Endothelial cell of umbilical vein (primary cell): ENCODE results near the gene ADA. TPM values are rescaled to one million over a fixed set of nuclear protein-coding genes. Genes with fewer than 3 reads are reported as not detected.

Experiments
- BruUV-seq: library from RNA; stranded (reverse); fragments of 400-500 nt; replicated peaks from 2 replicates; lab custom pipeline; 2021; lab: Mats Ljungman, UMichigan
- CTCF ChIA-PET: fragments of 300-600, 350-600 bp; sonication (Branson Sonifier 250); formaldehyde crosslinking; loops from one replicate; lab custom pipeline; 2021; ENCODE audit warnings: antibody characterized with exemption, inconsistent platforms; lab: Charles Lee
- POLR2A ChIA-PET: fragments of 300-600, 350-600 bp; sonication (Branson Sonifier 250); formaldehyde crosslinking; loops from one replicate; lab custom pipeline; 2021; ENCODE audit warnings: antibody characterized with exemption, inconsistent platforms; lab: Charles Lee
- DNase-seq: peaks from one replicate; pipeline ENCODE4 v3.0.0-alpha.2; 2011; ENCODE audit warnings: low read depth, low spot score
- FAIRE-seq: peaks from 2 replicates; lab custom pipeline; 2011; peaks lifted over from hg19 to GRCh38; lab: Jason Lieb, UNC
- H2AFZ ChIP-seq: 2 replicates; pipeline ENCODE4 v1.6.0; 2012; ENCODE audit warnings: low read depth, low read length, control low read depth, inconsistent platforms
- H3K27ac ChIP-seq: 2 replicates; pipeline ENCODE4 v1.5.1; 2011; ENCODE audit warnings: low read depth, mild to moderate bottlenecking, control low read depth, low read length, moderate library complexity; ENCODE audit not compliant: insufficient read depth
- H3K27me3 ChIP-seq, 2 experiments: 2 replicates each; pipeline versions ENCODE4 v1.6.0 to v1.6.1; 2011; ENCODE audit warnings: low read length in 2 of 2, mixed read lengths in 1 of 2; ENCODE audit not compliant: control insufficient read depth in 2 of 2, insufficient read depth in 2 of 2
- H3K36me3 ChIP-seq, 2 experiments: 2 replicates in 1 of 2; 3 replicates in 1 of 2; pipeline ENCODE4 v1.5.1; 2011; ENCODE audit warnings: low read length in 2 of 2, mild to moderate bottlenecking in 1 of 2, moderate library complexity in 1 of 2; ENCODE audit not compliant: control insufficient read depth in 2 of 2, insufficient read depth in 2 of 2; ENCODE audit errors: extremely low read depth in 1 of 2
- H3K4me1 ChIP-seq: 3 replicates; pipeline ENCODE4 v1.5.1; 2011; ENCODE audit warnings: mild to moderate bottlenecking, low read length; ENCODE audit not compliant: control insufficient read depth, insufficient read depth; ENCODE audit errors: extremely low read depth
- H3K4me2 ChIP-seq: 2 replicates; pipeline ENCODE4 v1.6.1; 2011; ENCODE audit warnings: low read length, control low read depth, mixed read lengths; ENCODE audit not compliant: insufficient read depth
- H3K4me3 ChIP-seq, 3 experiments: fragments of 200-600 bp in 1 of 3; sonication (generic), shearing (Covaris generic) in 1 of 3; replicated peaks in 1 of 3; 2 replicates each; pipeline ENCODE4 v1.5.1; 2011 to 2016; ENCODE audit warnings: control low read depth in 3 of 3, low read length in 3 of 3, mild to moderate bottlenecking in 2 of 3, inconsistent platforms in 1 of 3, low read depth in 1 of 3, moderate library complexity in 1 of 3; ENCODE audit not compliant: insufficient read depth in 1 of 3
- H3K79me2 ChIP-seq: 2 replicates; pipeline ENCODE4 v1.6.0; 2012; ENCODE audit warnings: low read length, inconsistent platforms; ENCODE audit not compliant: control insufficient read depth, insufficient read depth
- H3K9ac ChIP-seq: replicated peaks from 2 replicates; pipeline ENCODE3; 2011; ENCODE audit warnings: low read length, control low read depth; ENCODE audit not compliant: insufficient read depth; ENCODE audit errors: extremely low read depth
- H3K9me1 ChIP-seq: replicated peaks from 3 replicates; pipeline ENCODE4 v1.6.0; 2011; ENCODE audit warnings: mild to moderate bottlenecking, low read length; ENCODE audit not compliant: control insufficient read depth, insufficient read depth; ENCODE audit errors: extremely low read depth
- H3K9me3 ChIP-seq: replicated peaks from 2 replicates; pipeline ENCODE4 v1.5.1; 2012; ENCODE audit warnings: low read length, inconsistent platforms; ENCODE audit not compliant: control insufficient read depth, insufficient read depth
- H4K20me1 ChIP-seq: replicated peaks from 2 replicates; pipeline ENCODE3; 2011; ENCODE audit warnings: mild to moderate bottlenecking, low read length; ENCODE audit not compliant: control insufficient read depth, insufficient read depth; ENCODE audit errors: extremely low read depth
- EZH2 ChIP-seq: IDR thresholded peaks from 2 replicates; pipeline ENCODE4 v1.6.1; 2012; ENCODE audit warnings: borderline replicate concordance, low read depth, mild to moderate bottlenecking, moderate library complexity, low read length, inconsistent platforms; ENCODE audit not compliant: severe bottlenecking
- FOS ChIP-seq: IDR thresholded peaks from 2 replicates; pipeline ENCODE4 v1.6.1; 2011; ENCODE audit warnings: mild to moderate bottlenecking, low read length, moderate library complexity, borderline replicate concordance; ENCODE audit not compliant: insufficient read depth
- GATA2 ChIP-seq: IDR thresholded peaks from 2 replicates; pipeline ENCODE4 v1.7.0; 2011; ENCODE audit warnings: low read depth, mild to moderate bottlenecking, moderate library complexity, mixed read lengths, low read length; ENCODE audit not compliant: insufficient read length, insufficient read depth
- JUN ChIP-seq: IDR thresholded peaks from 2 replicates; pipeline ENCODE4 v1.6.1; 2011; ENCODE audit warnings: borderline replicate concordance, low read depth; ENCODE audit not compliant: insufficient read length, insufficient read depth
- MAX ChIP-seq: IDR thresholded peaks from 2 replicates; pipeline ENCODE4 v1.6.1; 2011; ENCODE audit not compliant: insufficient read depth, insufficient read length
- MYC ChIP-seq: IDR thresholded peaks from one replicate; pipeline ENCODE4 v1.6.1; 2011; ENCODE audit warnings: mild to moderate bottlenecking, low read depth, low read length
- POLR2A ChIP-seq: IDR thresholded peaks from 2 replicates; pipeline ENCODE4 v1.6.1; 2012; ENCODE audit warnings: low read depth, mild to moderate bottlenecking, control low read depth, low read length
- POLR2AphosphoS5 ChIP-seq: IDR thresholded peaks from 2 replicates; pipeline ENCODE4 v1.6.1; 2012; ENCODE audit warnings: low read depth, mild to moderate bottlenecking, control low read depth, low read length, moderate library complexity; ENCODE audit not compliant: insufficient read depth
- dilution Hi-C: fragments of 300-500 bp; cut with MboI; formaldehyde crosslinking; loops from one replicate; pipeline ENCODE4 v1.15.0; 2019; ENCODE audit warnings: low sequenced_read_pairs; ENCODE audit not compliant: extremely low pct_ligation_motif_present
- intact Hi-C: fragments of 100-400 bp; cut with micrococcal nuclease; formaldehyde crosslinking; loops from one replicate; pipeline ENCODE4 v1.10.0; 2022
- polyA plus RNA-seq, 4 experiments: library from polyadenylated mRNA; depleted of rRNA in 3 of 4; stranded (reverse) in 3 of 4; unstranded in 1 of 4; fragments of >200 nt; gene quantifications; 2 replicates each; pipeline versions ENCODE4 v1.2.1 to v1.2.3, GENCODE V29; 2011 to 2012; ENCODE audit warnings: missing spikeins in 1 of 4
- total RNA-seq: library from RNA; stranded (reverse); gene quantifications from 2 replicates; pipeline ENCODE4 v1.2.3, GENCODE V29; 2021
- TF ChIP-seq, protein P1 (sequence below), 2 donors: IDR thresholded peaks; 1 replicate in 1 of 2; 2 replicates in 1 of 2; pipeline ENCODE4 v1.5.1; 2011; ENCODE audit warnings: low read length in 2 of 2, mild to moderate bottlenecking in 2 of 2, moderate library complexity in 2 of 2, control low read depth in 1 of 2, inconsistent platforms in 1 of 2, low read depth in 1 of 2; ENCODE audit not compliant: insufficient read depth in 1 of 2; ENCODE audit errors: extremely low read depth in 1 of 2

Gene ADA
- total and polyA plus RNA-seq, 2 donors (not counting 3 experiments of a cell fraction or from before 2014, with no cell fraction given), result 26.3 to 33.1 TPM

DNA sequence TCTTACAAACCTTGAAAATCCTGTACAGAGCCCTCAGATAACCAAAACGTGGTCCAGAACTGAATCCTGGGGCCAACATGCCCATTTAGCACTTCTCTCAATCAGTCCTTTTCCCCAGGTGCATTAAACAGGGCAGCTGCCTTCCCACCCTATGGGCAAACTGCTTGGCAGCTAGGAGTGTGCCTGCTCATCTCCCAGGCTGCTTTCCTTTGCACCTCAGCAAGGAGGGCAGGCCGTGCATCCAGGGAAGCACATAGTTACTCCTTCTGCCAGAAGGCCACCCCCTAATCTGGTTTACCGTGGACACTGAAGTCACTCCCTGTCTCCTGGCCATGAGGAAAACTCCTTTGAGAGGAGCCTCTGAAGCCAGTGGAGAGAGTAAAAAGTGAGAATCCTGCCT lies 59.1 kb downstream of the ADA start:
- Histone ChIP-seq H2AFZ (no peak overlapping the region), H4K20me1 (no peaks in the 10 kb centered on the region), H3K36me3 (peaks cover 15 to 18% of the 10 kb centered on the region in 2 experiments), H3K9me3 (no peaks in the 10 kb centered on the region), H3K27me3 (no peaks in the 10 kb centered on the region), H3K4me2 (no peak overlapping the region), H3K27ac (no peak overlapping the region), H3K4me1 (peaks cover 55% of the 10 kb centered on the region), H3K4me3 (no peak overlapping the region), H3K79me2 (peaks cover 75% of the 10 kb centered on the region), H3K9ac (no peak overlapping the region), H3K9me1 (no peaks in the 10 kb centered on the region)
- DNase-seq (no peak), FAIRE-seq (no peak)
- BruUV-seq, result no TSS peak
- ChIA-PET POLR2A (no interaction called here), CTCF (interaction anchor here (1.6 kb wide), 1 partner anchor 17 kb away, joined by 4 read pairs; no protein-coding TSS in a partner anchor)
- dilution Hi-C loops, result no loop called here
- intact Hi-C loops, result no loop called here
- TF ChIP-seq JUN (no peak), MAX (no peak)

GRCh38 chr20:44590980-44591778 lies 60.3 kb downstream of the ADA start:
- H2AFZ ChIP-seq, result no peak overlapping the region
- H3K79me2 ChIP-seq, result peaks cover 77% of the 10 kb centered on the region
- no peak overlapping the region for H3K9ac ChIP-seq
- no TSS peak for BruUV-seq
- FAIRE-seq (no peak), DNase-seq (no peak)
- no peak overlapping the region for H3K4me3 ChIP-seq
- ChIA-PET CTCF (interaction anchor here (0.8 to 2.4 kb wide), 4 partner anchors 8 to 18 kb away, joined by 3 to 9 read pairs (median 4); no protein-coding TSS in a partner anchor), POLR2A (no interaction called here)
- H3K9me3 ChIP-seq, result no peaks in the 10 kb centered on the region
- H3K36me3 ChIP-seq, result peaks cover 15 to 16% of the 10 kb centered on the region in 2 experiments
- intact Hi-C loops, result no loop called here
- H4K20me1 ChIP-seq, result no peaks in the 10 kb centered on the region
- dilution Hi-C loops, result no loop called here
- no peak overlapping the region for H3K4me2 ChIP-seq
- no peaks in the 10 kb centered on the region for H3K27me3 ChIP-seq
- no peak for TF ChIP-seq EZH2
- no peak for TF ChIP-seq MYC
- TF ChIP-seq MAX, result no peak
- TF ChIP-seq, protein P1, sequence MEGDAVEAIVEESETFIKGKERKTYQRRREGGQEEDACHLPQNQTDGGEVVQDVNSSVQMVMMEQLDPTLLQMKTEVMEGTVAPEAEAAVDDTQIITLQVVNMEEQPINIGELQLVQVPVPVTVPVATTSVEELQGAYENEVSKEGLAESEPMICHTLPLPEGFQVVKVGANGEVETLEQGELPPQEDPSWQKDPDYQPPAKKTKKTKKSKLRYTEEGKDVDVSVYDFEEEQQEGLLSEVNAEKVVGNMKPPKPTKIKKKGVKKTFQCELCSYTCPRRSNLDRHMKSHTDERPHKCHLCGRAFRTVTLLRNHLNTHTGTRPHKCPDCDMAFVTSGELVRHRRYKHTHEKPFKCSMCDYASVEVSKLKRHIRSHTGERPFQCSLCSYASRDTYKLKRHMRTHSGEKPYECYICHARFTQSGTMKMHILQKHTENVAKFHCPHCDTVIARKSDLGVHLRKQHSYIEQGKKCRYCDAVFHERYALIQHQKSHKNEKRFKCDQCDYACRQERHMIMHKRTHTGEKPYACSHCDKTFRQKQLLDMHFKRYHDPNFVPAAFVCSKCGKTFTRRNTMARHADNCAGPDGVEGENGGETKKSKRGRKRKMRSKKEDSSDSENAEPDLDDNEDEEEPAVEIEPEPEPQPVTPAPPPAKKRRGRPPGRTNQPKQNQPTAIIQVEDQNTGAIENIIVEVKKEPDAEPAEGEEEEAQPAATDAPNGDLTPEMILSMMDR (IDR thresholded peaks at IDR 0.05; ENCODE audit: extremely low read depth in 1 of 2, insufficient read depth in 1 of 2, low read depth in 1 of 2, low read length in 2 of 2), result no peak
- no peak for TF ChIP-seq GATA2
- no peak for TF ChIP-seq POLR2A
- TF ChIP-seq FOS, result no peak
- no peak for TF ChIP-seq JUN
- no peak for TF ChIP-seq POLR2AphosphoS5
- H3K9me1 ChIP-seq, result no peaks in the 10 kb centered on the region
- no peak overlapping the region for H3K27ac ChIP-seq
- H3K4me1 ChIP-seq, result peaks cover 55% of the 10 kb centered on the region
